ENCODE measurements around the gene APLP2.

DNA sequence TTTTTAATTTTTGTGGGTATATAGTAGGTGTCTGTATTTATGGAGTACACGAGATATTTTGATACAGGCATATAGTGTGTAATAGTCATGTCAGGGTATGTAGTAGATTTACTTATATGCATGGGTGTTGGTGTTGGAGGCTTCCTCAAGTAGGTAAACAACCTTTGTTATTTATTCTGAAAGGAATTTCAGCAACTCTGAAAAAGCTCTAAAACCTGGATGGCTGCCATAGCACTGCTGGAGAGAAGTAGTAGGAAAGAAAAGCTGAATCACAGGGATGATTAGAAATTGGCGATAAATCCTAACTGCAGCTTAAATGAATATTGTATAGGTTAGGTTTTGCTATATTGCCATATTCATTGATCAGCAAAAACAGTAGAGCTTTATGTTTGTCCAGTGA is 45.5 kb downstream of the APLP2 start:
- TF ChIP-seq EZH2 (IDR thresholded peaks at IDR 0.05; ENCODE audit: low read depth) = no peak
- TF ChIP-seq, protein P1, sequence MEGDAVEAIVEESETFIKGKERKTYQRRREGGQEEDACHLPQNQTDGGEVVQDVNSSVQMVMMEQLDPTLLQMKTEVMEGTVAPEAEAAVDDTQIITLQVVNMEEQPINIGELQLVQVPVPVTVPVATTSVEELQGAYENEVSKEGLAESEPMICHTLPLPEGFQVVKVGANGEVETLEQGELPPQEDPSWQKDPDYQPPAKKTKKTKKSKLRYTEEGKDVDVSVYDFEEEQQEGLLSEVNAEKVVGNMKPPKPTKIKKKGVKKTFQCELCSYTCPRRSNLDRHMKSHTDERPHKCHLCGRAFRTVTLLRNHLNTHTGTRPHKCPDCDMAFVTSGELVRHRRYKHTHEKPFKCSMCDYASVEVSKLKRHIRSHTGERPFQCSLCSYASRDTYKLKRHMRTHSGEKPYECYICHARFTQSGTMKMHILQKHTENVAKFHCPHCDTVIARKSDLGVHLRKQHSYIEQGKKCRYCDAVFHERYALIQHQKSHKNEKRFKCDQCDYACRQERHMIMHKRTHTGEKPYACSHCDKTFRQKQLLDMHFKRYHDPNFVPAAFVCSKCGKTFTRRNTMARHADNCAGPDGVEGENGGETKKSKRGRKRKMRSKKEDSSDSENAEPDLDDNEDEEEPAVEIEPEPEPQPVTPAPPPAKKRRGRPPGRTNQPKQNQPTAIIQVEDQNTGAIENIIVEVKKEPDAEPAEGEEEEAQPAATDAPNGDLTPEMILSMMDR (conservative IDR thresholded peaks at IDR 0.05) = no peak

Measured in PC-9 (cell line).